Measurements from ENCODE around the gene LPAR2. TPM values are rescaled to one million over a fixed set of nuclear protein-coding genes. Genes with fewer than 3 reads are reported as not detected.

The LPAR2 gene
- total and polyA plus RNA-seq, 2 of the 13 experiments (the other 11 are each of a cell fraction or from before 2014, with no cell fraction given) = 0.86 to 3.6 TPM

- no peak overlapping the region for H3K4me2 ChIP-seq (ENCODE audit: low read depth, low read length)
- DNase-seq (ENCODE audit: low spot score) (no peak), FAIRE-seq (no peak), ATAC-seq (no peak)
- in situ Hi-C loops (cut with HindIII; ENCODE audit: extremely low pct_ligation_motif_present, low pct_unique_long_range_greater_than_20kb) = no loop called here
- TF ChIP-seq SMC3 (IDR thresholded peaks at IDR 0.05; ENCODE audit: low read length) (no peak), MLXIP (CRISPR knock-in tag; IDR thresholded peaks at IDR 0.05; ENCODE audit: borderline replicate concordance) (no peak), ZNF83 (CRISPR knock-in tag; IDR thresholded peaks at IDR 0.05; ENCODE audit: borderline replicate concordance) (no peak), ZNF230 (CRISPR knock-in tag; IDR thresholded peaks at IDR 0.05) (no peak), GPN1 (CRISPR knock-in tag; IDR thresholded peaks at IDR 0.05; ENCODE audit: borderline replicate concordance) (no peak), DR1 (CRISPR knock-in tag; IDR thresholded peaks at IDR 0.05) (no peak)
- TF ChIP-seq, protein P1, sequence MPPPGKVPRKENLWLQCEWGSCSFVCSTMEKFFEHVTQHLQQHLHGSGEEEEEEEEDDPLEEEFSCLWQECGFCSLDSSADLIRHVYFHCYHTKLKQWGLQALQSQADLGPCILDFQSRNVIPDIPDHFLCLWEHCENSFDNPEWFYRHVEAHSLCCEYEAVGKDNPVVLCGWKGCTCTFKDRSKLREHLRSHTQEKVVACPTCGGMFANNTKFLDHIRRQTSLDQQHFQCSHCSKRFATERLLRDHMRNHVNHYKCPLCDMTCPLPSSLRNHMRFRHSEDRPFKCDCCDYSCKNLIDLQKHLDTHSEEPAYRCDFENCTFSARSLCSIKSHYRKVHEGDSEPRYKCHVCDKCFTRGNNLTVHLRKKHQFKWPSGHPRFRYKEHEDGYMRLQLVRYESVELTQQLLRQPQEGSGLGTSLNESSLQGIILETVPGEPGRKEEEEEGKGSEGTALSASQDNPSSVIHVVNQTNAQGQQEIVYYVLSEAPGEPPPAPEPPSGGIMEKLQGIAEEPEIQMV (CRISPR knock-in tag; IDR thresholded peaks at IDR 0.05; ENCODE audit: low read depth) = no peak
- no peak overlapping the region for H2AFZ ChIP-seq (ENCODE audit: low read length)
- H3K4me3 ChIP-seq (replicated peaks in 1 of 3; ENCODE audit: insufficient read depth in 1 of 3, low read depth in 2 of 3, low read length in 3 of 3) = no peak overlapping the region
- no peaks in the 10 kb centered on the region for H3K9me3 ChIP-seq (ENCODE audit: low read length)
- intact Hi-C loops (cut with micrococcal nuclease; ENCODE audit: unreplicated experiment) = no loop called here
- H3K36me3 ChIP-seq (replicated peaks in 1 of 2; ENCODE audit: control insufficient read depth in 1 of 2, insufficient read depth in 2 of 2, low read length in 2 of 2) = no peaks in the 10 kb centered on the region
- ChIA-PET CTCF (ENCODE audit: low intra/inter-chr PET ratio, low total read pairs) (no interaction called here), POLR2A (no interaction called here)
- 98% methylated on average over 27 of the region's 27 CpGs for WGBS (ENCODE audit: low lambda C conversion rate)
- no TSS peak for BruUV-seq (replicated peaks)
- no peak overlapping the region for H3K9ac ChIP-seq (ENCODE audit: insufficient read depth, low read depth, low read length)
- H4K20me1 ChIP-seq (ENCODE audit: insufficient read depth, low read length) = no peaks in the 10 kb centered on the region
- no peaks in the 10 kb centered on the region for H3K79me2 ChIP-seq (ENCODE audit: insufficient read depth, low read length)
- no peaks in the 10 kb centered on the region for H3K27me3 ChIP-seq (ENCODE audit: control insufficient read depth in 1 of 2, insufficient read depth in 2 of 2, low read length in 2 of 2)
- no peaks in the 10 kb centered on the region for H3K4me1 ChIP-seq (ENCODE audit: insufficient read depth, low read length)
- no peak overlapping the region for H3K27ac ChIP-seq (ENCODE audit: extremely low read length, insufficient read depth, low read length)
Observed at GRCh38 chr19:19637186-19637522, 9.1 kb upstream of the LPAR2 start.

Data from HepG2 (cell line).